K562 (cell line): ENCODE data around the gene TERB1. TPM values are rescaled to one million over a fixed set of nuclear protein-coding genes. Genes with fewer than 3 reads are reported as not detected.
A peak's percentile ranks its signal among the peaks of the same experiment; 100 is the strongest.

Experiments used
- ATAC-seq: fragments of 200-7000 bp; cut with Tn5 transposase; 3 replicates; pipeline ENCODE4 v1.9.1; 2020; ENCODE audit warnings: moderate library complexity
- BruUV-seq: library from RNA; stranded (reverse); fragments of 400-500 nt; replicated peaks from 2 replicates; lab custom pipeline; 2021; lab: Mats Ljungman, UMichigan
- CTCF ChIA-PET: fragments of 300-600 bp; formaldehyde crosslinking; extraction: SDS; loops from one replicate; lab custom pipeline; 2021; ENCODE audit warnings: low intra/inter-chr PET ratio; lab: Yijun Ruan, JAX
- POLR2A ChIA-PET: fragments of 300-600, 350-650 bp; sonication (Branson Sonifier 250); formaldehyde crosslinking; extraction: SDS; loops from one replicate; lab custom pipeline; 2021; ENCODE audit warnings: antibody characterized with exemption, inconsistent platforms; lab: Yijun Ruan, JAX
- DNase-seq, 4 experiments: peaks; one replicate each; pipeline versions ENCODE4 v3.0.0 to v3.0.0-alpha.2; 2011 to 2018; ENCODE audit warnings: low spot score in 3 of 4, mixed read lengths in 3 of 4; ENCODE audit errors: extremely low read depth in 1 of 4
- FAIRE-seq: peaks from 2 replicates; lab custom pipeline; 2011; peaks lifted over from hg19 to GRCh38; lab: Jason Lieb, UNC
- H2AFZ ChIP-seq: 2 replicates; pipeline ENCODE4 v1.6.0; 2011; ENCODE audit warnings: low read depth, low read length, control low read depth, inconsistent platforms
- H3K27ac ChIP-seq: fragments of 200-600 bp; 3 replicates; pipeline ENCODE4 v1.8.0; 2011; ENCODE audit warnings: low read depth, mild to moderate bottlenecking, control low read depth, inconsistent platforms, low read length, moderate library complexity, mixed read lengths; ENCODE audit errors: extremely low read depth
- H3K27me3 ChIP-seq, 2 experiments: fragments of 300-600 bp in 1 of 2; 2 replicates in 1 of 2; 3 replicates in 1 of 2; pipeline versions ENCODE4 v1.6.0 to v1.8.0; 2011; ENCODE audit warnings: inconsistent platforms in 2 of 2, low read length in 2 of 2, mild to moderate bottlenecking in 1 of 2, mixed read lengths in 1 of 2, moderate library complexity in 1 of 2; ENCODE audit not compliant: control insufficient read depth in 2 of 2, insufficient read depth in 2 of 2
- H3K36me3 ChIP-seq: fragments of 300-600 bp; 3 replicates; pipeline ENCODE4 v1.8.0; 2011; ENCODE audit warnings: mild to moderate bottlenecking, low read length, inconsistent platforms; ENCODE audit not compliant: control insufficient read depth, insufficient read depth
- H3K4me1 ChIP-seq, 2 experiments: fragments of 200-600 bp in 1 of 2; replicated peaks in 1 of 2; 2 replicates in 1 of 2; 3 replicates in 1 of 2; pipeline versions ENCODE4 v1.5.1 to v1.8.0; 2011; ENCODE audit warnings: inconsistent platforms in 2 of 2, low read length in 2 of 2, mild to moderate bottlenecking in 1 of 2, mixed read lengths in 1 of 2, moderate library complexity in 1 of 2; ENCODE audit not compliant: control insufficient read depth in 2 of 2, insufficient read depth in 2 of 2
- H3K4me2 ChIP-seq: 2 replicates; pipeline ENCODE4 v1.6.1; 2011; ENCODE audit warnings: low read length, control low read depth, inconsistent platforms, mixed read lengths; ENCODE audit not compliant: insufficient read depth
- H3K4me3 ChIP-seq: fragments of 200-600 bp; sonication (generic), shearing (Covaris generic); 2 replicates; pipeline ENCODE4 v1.5.1; 2016; ENCODE audit warnings: control low read depth, inconsistent platforms
- H3K79me2 ChIP-seq: fragments of 200-600 bp; 3 replicates; pipeline ENCODE4 v1.8.0; 2011; ENCODE audit warnings: low read length, inconsistent platforms; ENCODE audit not compliant: control insufficient read depth, insufficient read depth
- H3K9ac ChIP-seq, 2 experiments: 2 replicates each; pipeline versions ENCODE4 v1.6.0 to v1.6.1; 2011; ENCODE audit warnings: low read depth in 2 of 2, low read length in 2 of 2, control low read depth in 1 of 2, inconsistent platforms in 1 of 2, mild to moderate bottlenecking in 1 of 2, mixed read lengths in 1 of 2; ENCODE audit not compliant: insufficient read depth in 1 of 2
- H3K9me1 ChIP-seq: one replicate; pipeline ENCODE4 v1.6.0; 2011; ENCODE audit warnings: inconsistent platforms, mild to moderate bottlenecking, low read length, moderate library complexity; ENCODE audit not compliant: control insufficient read depth, insufficient read depth
- H3K9me3 ChIP-seq: replicated peaks from 2 replicates; pipeline ENCODE4 v1.5.1; 2011; ENCODE audit warnings: low read depth, low read length, inconsistent platforms; ENCODE audit not compliant: control insufficient read depth, insufficient read depth
- H4K20me1 ChIP-seq: replicated peaks from 2 replicates; pipeline ENCODE4 v1.6.1; 2011; ENCODE audit warnings: low read length, inconsistent platforms, mixed read lengths; ENCODE audit not compliant: control insufficient read depth, insufficient read depth
- LCOR ChIP-seq: sonication (generic); formaldehyde crosslinking; IDR thresholded peaks from 2 replicates; pipeline ENCODE4 v1.8.0; 2022; ENCODE audit warnings: mild to moderate bottlenecking, missing genetic modification reagents
- NRF1 ChIP-seq, 2 experiments: fragments of 450-650 bp; IDR thresholded peaks in 1 of 2; conservative IDR thresholded peaks in 1 of 2; 2 replicates each; pipeline ENCODE4 v1.6.1; 2014; ENCODE audit warnings: mild to moderate bottlenecking in 2 of 2
- PURB ChIP-seq: sonication (generic); formaldehyde crosslinking; IDR thresholded peaks from 2 replicates; pipeline ENCODE4 v1.9.0; 2021; ENCODE audit warnings: low read depth, mild to moderate bottlenecking, missing genetic modification reagents
- SREBF1 ChIP-seq: fragments of 150-350 bp; IDR thresholded peaks from 2 replicates; pipeline ENCODE4 v1.6.1; 2014; ENCODE audit warnings: antibody characterized with exemption, low read depth, low read length, borderline replicate concordance
- ZBTB7A ChIP-seq: IDR thresholded peaks from 2 replicates; pipeline ENCODE4 v1.6.1; 2011; ENCODE audit warnings: low read depth, mild to moderate bottlenecking, low read length, moderate library complexity, borderline replicate concordance; ENCODE audit not compliant: control insufficient read depth
- ZFP30 ChIP-seq: fragments of 250-450 bp; sonication (Bioruptor Pico); IDR thresholded peaks from 2 replicates; pipeline ENCODE4 v1.8.0; 2022; ENCODE audit warnings: moderate library complexity, mild to moderate bottlenecking, inconsistent platforms, borderline replicate concordance
- ZNF133 ChIP-seq: fragments of 250-450 bp; sonication (Bioruptor Pico); IDR thresholded peaks from 2 replicates; pipeline ENCODE4 v1.4.0; 2020; ENCODE audit warnings: mild to moderate bottlenecking
- ZNF134 ChIP-seq: fragments of 250-450 bp; sonication (Bioruptor Pico); conservative IDR thresholded peaks from 2 replicates; pipeline ENCODE4 v1.4.0; 2020
- ZNF23 ChIP-seq: fragments of 250-450 bp; sonication (Bioruptor Pico); IDR thresholded peaks from 2 replicates; pipeline ENCODE4 v1.4.0; 2020; ENCODE audit warnings: mild to moderate bottlenecking
- ZNF232 ChIP-seq: sonication (generic); formaldehyde crosslinking; IDR thresholded peaks from 2 replicates; pipeline ENCODE4 v1.8.0; 2022; ENCODE audit warnings: mild to moderate bottlenecking, missing genetic modification reagents
- ZNF239 ChIP-seq: fragments of 250-450 bp; sonication (Bioruptor Pico); IDR thresholded peaks from 2 replicates; pipeline ENCODE4 v1.4.0; 2020; ENCODE audit warnings: mild to moderate bottlenecking
- ZNF3 ChIP-seq: fragments of 250-450 bp; sonication (Bioruptor Pico); IDR thresholded peaks from 2 replicates; pipeline ENCODE4 v1.5.0; 2021; ENCODE audit warnings: mild to moderate bottlenecking, moderate library complexity
- ZNF586 ChIP-seq: fragments of 450-650 bp; formaldehyde crosslinking; conservative IDR thresholded peaks from 2 replicates; pipeline ENCODE4 v1.4.0; 2020; ENCODE audit warnings: mild to moderate bottlenecking, moderate library complexity
- in situ Hi-C: fragments of 300-500 bp; cut with MboI; formaldehyde crosslinking; loops from 4 replicates; pipeline ENCODE4 v1.15.0; 2018; ENCODE audit warnings: inconsistent platforms, mixed read lengths
- intact Hi-C: fragments of 100-400 bp; cut with micrococcal nuclease; formaldehyde crosslinking; loops from 2 replicates; pipeline ENCODE4 v1.14.2; 2022
- polyA plus RNA-seq, 8 experiments: library from polyadenylated mRNA; depleted of rRNA in 4 of 8; stranded (reverse) in 5 of 8; unstranded in 3 of 8; fragments of >200 nt; fragmentation: Nextera tagmentation in 2 of 8; fragmentation: Illumina TruSeq in 1 of 8; extraction: Ambion mirVana in 2 of 8; extraction: Trizol in 1 of 8; gene quantifications; 2 replicates each; pipeline versions ENCODE4 v1.2.1 to v1.2.3, GENCODE V29; 2011 to 2014; ENCODE audit warnings: inconsistent platforms in 1 of 8, missing spikeins in 1 of 8
- total RNA-seq, 7 experiments: library from RNA; depleted of rRNA in 6 of 7; stranded (reverse); fragments of >200 nt in 6 of 7; fragmentation: Illumina TruSeq in 2 of 7; extraction: Trizol in 2 of 7; gene quantifications; 2 replicates each; pipeline versions ENCODE4 v1.2.1 to v1.2.3, GENCODE V29; 2011 to 2021; ENCODE audit warnings: low replicate concordance in 1 of 7
- TF ChIP-seq, protein P1 (sequence below): fragments of 450-650 bp; formaldehyde crosslinking; IDR thresholded peaks from 2 replicates; pipeline ENCODE4 v1.4.0; 2022; ENCODE audit warnings: missing genetic modification characterization
- TF ChIP-seq, protein P2 (sequence below): sonication (generic); formaldehyde crosslinking; IDR thresholded peaks from 2 replicates; pipeline ENCODE4 v1.8.0; 2022; ENCODE audit warnings: missing genetic modification reagents, mild to moderate bottlenecking, borderline replicate concordance
- TF ChIP-seq, protein P3 (sequence below): fragments of 200-800 bp; sonication (Bioruptor generic); IDR thresholded peaks from 2 replicates; pipeline ENCODE4 v1.6.1; 2016; ENCODE audit warnings: missing genetic modification characterization, missing compliant biosample characterization

TERB1 gene
- total and polyA plus RNA-seq, 9 of the 15 experiments (the other 6 are each of a cell fraction or from before 2014, with no cell fraction given): not detected

DNA sequence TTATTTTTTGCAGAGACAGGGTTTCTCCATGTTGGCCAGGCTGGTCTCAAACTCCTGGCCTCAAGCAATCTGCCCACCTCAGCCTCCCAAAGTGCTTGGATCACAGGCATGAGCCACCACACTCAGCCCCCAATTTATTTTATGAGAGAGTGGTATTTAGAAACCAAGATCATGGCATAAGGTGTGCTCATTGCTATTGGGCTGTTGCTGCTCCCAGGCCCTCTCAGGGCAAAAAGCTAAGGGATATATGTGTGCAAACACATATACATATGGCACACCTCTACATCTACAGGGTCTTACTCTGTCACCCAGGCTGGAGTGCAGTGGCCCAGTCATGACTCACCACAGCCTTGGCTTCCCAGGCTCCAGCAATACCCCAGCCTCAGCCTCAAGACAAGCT, 89.8 kb downstream of the TERB1 start:
- Histone ChIP-seq H4K20me1 (no peaks in the 10 kb centered on the region), H3K27me3 (no peaks in the 10 kb centered on the region; a peak in 1 of 5 replicates), H3K4me2 (no peak overlapping the region), H3K36me3 (no peaks in the 10 kb centered on the region), H3K4me1 (peaks cover 0 to 1% of the 10 kb centered on the region in 2 experiments; a peak in 1 of 5 replicates), H3K9me1 (no peaks in the 10 kb centered on the region), H3K9ac (no peak overlapping the region), H3K4me3 (no peak overlapping the region), H2AFZ (no peak overlapping the region), H3K27ac (no peak overlapping the region), H3K79me2 (no peaks in the 10 kb centered on the region), H3K9me3 (0 out of 2 replicates have a peak, but pooled peaks cover 1% of the 10 kb centered on the region)
- intact Hi-C loops: no loop called here
- in situ Hi-C loops: no loop called here
- POLR2A ChIA-PET: no interaction called here
- ATAC-seq: peak; percentile 20; the same call in 1 of the 3 replicates
- no TSS peak for BruUV-seq
- FAIRE-seq: no peak
- CTCF ChIA-PET: no interaction called here
- no peak for DNase-seq
- TF ChIP-seq LCOR (CRISPR knock-in tag) (no peak), PURB (no peak), ZNF133 (no peak), ZBTB7A (no peak), ZFP30 (CRISPR knock-in tag) (no peak), ZNF134 (CRISPR knock-in tag) (no peak), NRF1 (conservative IDR thresholded peaks at IDR 0.05 in 1 of 2, IDR thresholded peaks at IDR 0.05 in 1 of 2) (no peak), ZNF3 (CRISPR knock-in tag) (no peak), ZNF239 (CRISPR knock-in tag) (no peak), ZNF232 (CRISPR knock-in tag) (no peak), SREBF1 (no peak), ZNF586 (CRISPR knock-in tag) (no peak), ZNF23 (no peak)
- TF ChIP-seq, protein P1, sequence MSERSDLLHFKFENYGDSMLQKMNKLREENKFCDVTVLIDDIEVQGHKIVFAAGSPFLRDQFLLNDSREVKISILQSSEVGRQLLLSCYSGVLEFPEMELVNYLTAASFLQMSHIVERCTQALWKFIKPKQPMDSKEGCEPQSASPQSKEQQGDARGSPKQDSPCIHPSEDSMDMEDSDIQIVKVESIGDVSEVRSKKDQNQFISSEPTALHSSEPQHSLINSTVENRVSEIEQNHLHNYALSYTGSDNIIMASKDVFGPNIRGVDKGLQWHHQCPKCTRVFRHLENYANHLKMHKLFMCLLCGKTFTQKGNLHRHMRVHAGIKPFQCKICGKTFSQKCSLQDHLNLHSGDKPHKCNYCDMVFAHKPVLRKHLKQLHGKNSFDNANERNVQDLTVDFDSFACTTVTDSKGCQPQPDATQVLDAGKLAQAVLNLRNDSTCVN (CRISPR knock-in tag): no peak
- TF ChIP-seq, protein P2, sequence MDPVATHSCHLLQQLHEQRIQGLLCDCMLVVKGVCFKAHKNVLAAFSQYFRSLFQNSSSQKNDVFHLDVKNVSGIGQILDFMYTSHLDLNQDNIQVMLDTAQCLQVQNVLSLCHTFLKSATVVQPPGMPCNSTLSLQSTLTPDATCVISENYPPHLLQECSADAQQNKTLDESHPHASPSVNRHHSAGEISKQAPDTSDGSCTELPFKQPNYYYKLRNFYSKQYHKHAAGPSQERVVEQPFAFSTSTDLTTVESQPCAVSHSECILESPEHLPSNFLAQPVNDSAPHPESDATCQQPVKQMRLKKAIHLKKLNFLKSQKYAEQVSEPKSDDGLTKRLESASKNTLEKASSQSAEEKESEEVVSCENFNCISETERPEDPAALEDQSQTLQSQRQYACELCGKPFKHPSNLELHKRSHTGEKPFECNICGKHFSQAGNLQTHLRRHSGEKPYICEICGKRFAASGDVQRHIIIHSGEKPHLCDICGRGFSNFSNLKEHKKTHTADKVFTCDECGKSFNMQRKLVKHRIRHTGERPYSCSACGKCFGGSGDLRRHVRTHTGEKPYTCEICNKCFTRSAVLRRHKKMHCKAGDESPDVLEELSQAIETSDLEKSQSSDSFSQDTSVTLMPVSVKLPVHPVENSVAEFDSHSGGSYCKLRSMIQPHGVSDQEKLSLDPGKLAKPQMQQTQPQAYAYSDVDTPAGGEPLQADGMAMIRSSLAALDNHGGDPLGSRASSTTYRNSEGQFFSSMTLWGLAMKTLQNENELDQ (CRISPR knock-in tag): no peak
- TF ChIP-seq, protein P3, sequence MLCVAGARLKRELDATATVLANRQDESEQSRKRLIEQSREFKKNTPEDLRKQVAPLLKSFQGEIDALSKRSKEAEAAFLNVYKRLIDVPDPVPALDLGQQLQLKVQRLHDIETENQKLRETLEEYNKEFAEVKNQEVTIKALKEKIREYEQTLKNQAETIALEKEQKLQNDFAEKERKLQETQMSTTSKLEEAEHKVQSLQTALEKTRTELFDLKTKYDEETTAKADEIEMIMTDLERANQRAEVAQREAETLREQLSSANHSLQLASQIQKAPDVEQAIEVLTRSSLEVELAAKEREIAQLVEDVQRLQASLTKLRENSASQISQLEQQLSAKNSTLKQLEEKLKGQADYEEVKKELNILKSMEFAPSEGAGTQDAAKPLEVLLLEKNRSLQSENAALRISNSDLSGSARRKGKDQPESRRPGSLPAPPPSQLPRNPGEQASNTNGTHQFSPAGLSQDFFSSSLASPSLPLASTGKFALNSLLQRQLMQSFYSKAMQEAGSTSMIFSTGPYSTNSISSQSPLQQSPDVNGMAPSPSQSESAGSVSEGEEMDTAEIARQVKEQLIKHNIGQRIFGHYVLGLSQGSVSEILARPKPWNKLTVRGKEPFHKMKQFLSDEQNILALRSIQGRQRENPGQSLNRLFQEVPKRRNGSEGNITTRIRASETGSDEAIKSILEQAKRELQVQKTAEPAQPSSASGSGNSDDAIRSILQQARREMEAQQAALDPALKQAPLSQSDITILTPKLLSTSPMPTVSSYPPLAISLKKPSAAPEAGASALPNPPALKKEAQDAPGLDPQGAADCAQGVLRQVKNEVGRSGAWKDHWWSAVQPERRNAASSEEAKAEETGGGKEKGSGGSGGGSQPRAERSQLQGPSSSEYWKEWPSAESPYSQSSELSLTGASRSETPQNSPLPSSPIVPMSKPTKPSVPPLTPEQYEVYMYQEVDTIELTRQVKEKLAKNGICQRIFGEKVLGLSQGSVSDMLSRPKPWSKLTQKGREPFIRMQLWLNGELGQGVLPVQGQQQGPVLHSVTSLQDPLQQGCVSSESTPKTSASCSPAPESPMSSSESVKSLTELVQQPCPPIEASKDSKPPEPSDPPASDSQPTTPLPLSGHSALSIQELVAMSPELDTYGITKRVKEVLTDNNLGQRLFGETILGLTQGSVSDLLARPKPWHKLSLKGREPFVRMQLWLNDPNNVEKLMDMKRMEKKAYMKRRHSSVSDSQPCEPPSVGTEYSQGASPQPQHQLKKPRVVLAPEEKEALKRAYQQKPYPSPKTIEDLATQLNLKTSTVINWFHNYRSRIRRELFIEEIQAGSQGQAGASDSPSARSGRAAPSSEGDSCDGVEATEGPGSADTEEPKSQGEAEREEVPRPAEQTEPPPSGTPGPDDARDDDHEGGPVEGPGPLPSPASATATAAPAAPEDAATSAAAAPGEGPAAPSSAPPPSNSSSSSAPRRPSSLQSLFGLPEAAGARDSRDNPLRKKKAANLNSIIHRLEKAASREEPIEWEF: no peak
